HG03460 (cell line): Measurements from ENCODE around the gene AKAP13.
"Not testable (repeated sequence)": the region's sequence is repeated elsewhere in the genome, so short reads cannot be mapped to it uniquely, and the experiment has no call there.

Experiments
- ATAC-seq: cut with Tn5 transposase; IDR thresholded peaks from one replicate; pipeline ENCODE4 v1.9.1; 2021; ENCODE audit not compliant: unreplicated experiment

Gene AKAP13

GRCh38 chr15:85532689-85533088 is 152.3 kb downstream of the AKAP13 start:
- no peak for ATAC-seq

DNA sequence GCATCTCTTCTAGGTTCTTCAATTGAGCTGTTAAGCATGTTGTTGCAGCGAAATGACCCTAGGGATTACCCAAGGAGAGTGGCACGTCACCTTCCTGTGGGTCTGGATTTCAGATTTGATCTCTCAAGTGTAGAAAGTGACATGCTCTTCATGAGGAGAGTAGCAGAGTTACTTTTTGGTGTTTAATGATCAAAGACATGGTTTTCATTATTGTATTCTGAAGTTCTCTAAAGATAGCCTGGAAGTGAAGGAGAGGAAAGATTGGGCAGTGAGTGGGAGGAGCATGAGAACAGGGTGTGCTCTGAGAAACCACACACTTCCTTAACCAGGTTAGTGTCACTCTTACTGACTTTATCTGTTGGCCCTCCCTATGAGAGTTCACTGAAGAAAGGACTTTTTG is 153.6 kb downstream of the AKAP13 start:
- peak; percentile 96 for ATAC-seq

GRCh38 chr15:85535533-85536330 is 155.3 kb downstream of the AKAP13 start:
- not testable (repeated sequence) for ATAC-seq

- no peak for ATAC-seq
Measured at GRCh38 chr15:85536341-85536740, 155.9 kb downstream of the AKAP13 start.

GRCh38 chr15:85539491-85539890 is 159.1 kb downstream of the AKAP13 start:
- no peak for ATAC-seq

DNA sequence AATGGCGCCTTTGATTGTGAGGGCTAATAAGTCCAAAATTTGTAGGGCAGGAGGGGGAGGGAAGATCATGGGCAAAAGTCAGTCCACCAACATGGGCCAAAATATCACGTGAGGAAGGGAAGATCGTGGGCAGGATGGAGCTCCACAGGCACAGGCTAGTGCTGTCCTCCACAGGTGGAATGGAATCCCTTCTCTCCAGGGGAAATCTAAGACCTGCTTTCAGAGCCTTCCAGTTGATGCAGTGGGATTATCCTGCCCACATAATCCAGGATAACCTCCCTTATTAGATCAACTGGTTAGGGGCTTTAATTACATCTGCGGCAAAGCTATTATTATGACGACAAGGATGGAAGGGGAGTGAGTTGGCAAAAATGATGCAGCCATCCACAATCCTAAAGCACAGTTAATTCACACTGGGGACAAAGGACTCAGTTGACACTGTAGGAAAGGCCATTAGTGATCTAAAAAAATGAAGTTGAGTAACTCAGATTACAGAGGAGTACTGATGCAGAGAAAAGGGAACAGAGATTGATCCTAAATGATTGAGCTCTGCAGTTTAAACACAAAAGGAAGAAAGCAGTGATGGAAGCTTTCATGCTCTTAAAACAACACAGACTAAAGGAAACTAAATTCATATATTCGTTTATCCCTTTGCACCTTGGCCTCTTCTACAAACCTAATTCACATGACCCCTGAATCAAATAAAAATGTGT is 159.8 kb downstream of the AKAP13 start:
- no peak for ATAC-seq

GRCh38 chr15:85541744-85542143 is 161.3 kb downstream of the AKAP13 start:
- ATAC-seq = peak; percentile 76

DNA sequence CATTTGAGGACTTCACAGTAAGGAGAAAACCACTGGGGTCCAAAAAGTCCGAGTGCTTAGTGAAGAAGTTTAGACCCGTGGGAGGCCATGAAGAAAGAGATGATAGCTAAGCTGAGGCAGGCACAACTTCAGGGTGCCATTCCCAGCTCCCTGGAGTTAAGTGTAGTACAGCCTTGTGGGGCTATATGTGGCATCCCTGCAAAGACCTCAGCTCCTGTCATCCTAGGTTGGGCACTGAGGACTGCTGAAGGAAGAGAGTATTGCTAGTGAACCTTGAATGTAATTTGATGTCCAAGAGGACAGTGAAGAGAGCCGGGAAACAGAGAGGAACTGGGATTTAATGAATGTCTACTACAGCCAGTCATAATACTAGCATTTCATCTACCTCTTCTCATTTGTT is 162.1 kb downstream of the AKAP13 start:
- ATAC-seq = no peak

DNA sequence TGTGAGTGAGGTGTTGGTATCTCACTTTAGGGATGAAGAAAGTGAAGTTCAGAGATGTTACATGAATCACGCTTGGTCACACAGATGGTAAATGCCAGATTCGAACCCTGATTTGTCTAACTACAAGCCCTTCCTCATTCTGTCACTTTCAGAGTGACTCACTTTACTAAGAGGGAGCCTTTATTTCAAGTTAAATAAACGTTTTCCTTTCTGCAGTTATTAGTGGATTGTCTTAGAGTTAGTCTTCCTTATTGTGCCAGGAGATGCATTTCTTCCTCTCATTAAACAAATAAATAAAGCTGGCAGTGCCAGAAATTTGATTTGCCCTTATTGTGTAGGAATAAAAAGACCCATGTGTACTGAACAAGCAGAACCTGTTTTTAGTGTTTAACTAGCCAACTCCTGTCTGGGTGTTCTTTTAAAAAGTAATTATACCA is 162.5 kb downstream of the AKAP13 start:
- ATAC-seq = no peak

GRCh38 chr15:85543741-85544155 is 163.3 kb downstream of the AKAP13 start:
- ATAC-seq = no peak

DNA sequence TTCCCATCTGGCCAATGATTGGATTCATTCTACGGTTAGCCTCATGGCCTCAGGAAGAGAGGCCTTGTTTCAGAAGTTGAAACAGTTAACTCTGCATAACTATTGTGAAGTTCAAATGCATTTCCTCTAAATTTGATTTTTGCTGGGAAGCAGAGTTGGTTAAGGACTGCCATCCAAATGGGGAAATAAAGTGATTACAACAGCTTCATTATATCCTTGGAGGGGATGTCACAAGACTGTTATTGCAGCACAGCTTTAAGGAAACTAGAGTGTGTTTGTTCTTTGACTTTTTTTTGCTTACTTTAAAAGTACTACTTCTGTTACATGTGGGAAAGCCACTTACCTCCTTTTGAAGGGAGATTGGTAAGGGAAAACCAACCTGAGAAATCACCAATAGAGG is 164.8 kb downstream of the AKAP13 start:
- no peak for ATAC-seq

GRCh38 chr15:85545752-85546151 is 165.3 kb downstream of the AKAP13 start:
- ATAC-seq = no peak

- no peak for ATAC-seq
Measured at GRCh38 chr15:85547386-85547785, 167.0 kb downstream of the AKAP13 start.

GRCh38 chr15:85550283-85550682 is 169.9 kb downstream of the AKAP13 start:
- no peak for ATAC-seq

DNA sequence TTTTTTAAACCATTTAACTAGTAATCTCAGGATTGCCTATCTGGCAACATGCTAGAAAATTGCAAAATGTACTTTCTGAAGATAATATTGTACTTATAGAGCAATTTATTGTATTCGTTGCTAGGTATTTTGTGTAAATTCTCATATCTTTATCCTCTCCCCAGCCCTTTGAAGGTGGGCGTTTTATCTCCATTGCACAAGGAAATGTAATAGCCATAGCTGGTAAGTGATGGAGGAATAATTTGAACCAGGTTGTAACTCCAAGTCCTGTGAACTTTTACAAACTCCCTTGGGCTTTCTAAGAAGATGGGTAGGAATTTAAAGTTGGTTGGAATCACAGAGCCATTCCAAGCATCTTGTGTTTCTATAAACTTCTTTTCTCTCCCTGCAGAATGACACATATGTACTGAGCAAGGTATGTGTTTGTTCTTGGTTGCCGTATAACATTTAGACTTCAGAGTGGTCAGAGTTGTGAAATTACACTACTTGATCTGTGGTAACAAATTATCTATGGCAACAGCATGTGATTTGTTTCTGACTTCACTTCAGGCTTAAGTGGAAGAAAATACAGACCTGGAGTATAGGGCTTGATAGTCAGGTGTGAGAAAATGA is 170.9 kb downstream of the AKAP13 start:
- ATAC-seq = no peak

DNA sequence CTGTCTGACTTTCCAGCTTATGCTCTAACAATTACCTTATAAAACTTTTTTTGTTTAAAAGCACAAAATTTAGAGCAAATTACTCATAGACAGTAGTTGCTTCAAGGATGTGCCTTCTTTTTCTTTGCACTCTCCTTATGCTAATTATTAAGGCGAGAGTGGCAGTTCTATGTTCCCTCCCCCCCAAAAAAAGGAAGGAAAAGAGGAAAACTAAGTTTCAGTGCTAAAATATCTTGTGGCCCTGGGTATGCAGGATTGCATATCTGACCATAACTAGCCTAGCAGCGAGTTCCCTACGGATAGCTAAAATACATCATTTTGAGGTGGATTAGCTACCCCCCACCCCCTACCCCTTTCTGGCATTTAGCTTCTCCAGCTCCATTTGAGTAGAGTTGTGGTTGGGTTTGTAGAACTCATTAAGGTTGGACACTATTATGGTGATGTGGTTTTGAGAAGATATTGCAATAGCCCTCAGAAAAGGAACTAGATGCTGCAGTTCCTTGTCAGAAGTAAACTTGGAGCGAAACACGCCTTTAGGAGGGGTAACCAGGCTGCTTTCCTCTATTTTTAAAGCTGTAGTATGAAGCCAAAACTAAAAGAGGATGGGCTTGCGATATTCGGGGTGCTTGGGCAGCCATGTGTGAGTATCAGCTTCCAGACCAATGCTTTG is 174.6 kb downstream of the AKAP13 start:
- peak; percentile 56 for ATAC-seq

DNA sequence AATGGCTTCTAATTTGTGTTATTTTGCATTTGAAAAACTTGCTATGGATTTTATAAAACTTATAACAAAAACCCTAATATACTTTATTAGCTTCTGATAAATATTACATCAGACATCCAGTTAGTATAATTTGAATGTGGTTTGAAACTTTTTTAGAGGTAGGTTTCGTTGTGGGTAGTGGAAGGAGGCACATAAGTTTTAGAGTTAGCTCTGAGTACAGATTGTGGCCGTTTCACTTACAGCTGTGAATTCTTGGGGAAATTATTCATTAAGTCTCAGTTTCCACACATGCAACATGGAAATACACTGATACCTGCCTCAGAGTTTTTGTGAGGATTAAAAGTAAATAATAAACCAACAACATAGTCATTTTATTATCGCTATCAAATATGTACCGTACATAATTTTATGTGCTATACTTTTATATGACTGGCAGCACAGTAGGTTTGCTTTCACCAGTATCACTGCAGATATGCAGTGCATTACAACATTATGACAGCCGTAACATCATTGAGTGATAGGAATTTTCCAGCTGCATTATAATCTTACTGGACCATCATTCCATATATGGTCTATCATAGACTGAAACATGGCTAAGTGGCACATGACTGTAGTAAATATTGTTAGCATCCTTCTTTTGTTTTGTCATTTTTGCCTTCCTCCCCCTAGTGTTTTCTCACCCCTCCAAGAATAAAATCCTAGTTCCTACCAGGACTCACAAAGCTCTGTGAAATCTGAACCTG is 175.6 kb downstream of the AKAP13 start:
- ATAC-seq = peak; percentile 73

- ATAC-seq = no peak
Measured at GRCh38 chr15:85556618-85556895, 176.2 kb downstream of the AKAP13 start.

GRCh38 chr15:85557385-85557784 is 177.0 kb downstream of the AKAP13 start:
- no peak for ATAC-seq

GRCh38 chr15:85558848-85559247 is 178.4 kb downstream of the AKAP13 start:
- no peak for ATAC-seq

DNA sequence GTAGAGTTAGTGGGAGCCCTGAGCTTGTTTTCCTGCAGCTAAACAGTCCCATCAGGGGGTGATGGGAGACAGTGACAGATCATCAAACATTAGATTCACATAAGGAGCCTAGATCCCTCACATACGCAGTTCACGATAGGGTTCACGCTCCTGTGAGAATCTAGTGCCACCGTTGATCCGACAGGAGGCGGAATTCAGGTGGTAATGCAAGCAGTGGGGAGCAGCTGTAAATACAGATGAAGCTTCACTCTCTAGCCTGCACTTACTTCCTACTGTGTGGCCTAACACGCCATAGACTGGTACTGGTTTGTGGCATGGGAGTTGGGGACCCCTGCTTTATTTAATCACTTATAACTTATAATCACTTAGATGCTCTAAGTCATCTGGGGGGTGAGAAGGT is 179.1 kb downstream of the AKAP13 start:
- no peak for ATAC-seq
